Activated naive CD8-positive, alpha-beta T cell treated with anti-CD3 and anti-CD28 coated beads, Interleukin-2, amount 50 U/mL, for 24 hours (primary cell): ENCODE results near the gene SOX10.
"Not testable (repeated sequence)": the region's sequence is repeated elsewhere in the genome, so short reads cannot be mapped to it uniquely, and the experiment has no call there.

Source experiments
- ATAC-seq: fragments of 150-1000 bp; cut with Tn5 transposase; one replicate; pipeline ENCODE4 v1.10.0; 2021
- DNase-seq: peaks from one replicate; pipeline ENCODE4 v3.0.0; 2021
- H3K27ac Mint-ChIP-seq: one replicate; pipeline ENCODE4 v1.8.0; 2021; ENCODE audit warnings: mild to moderate bottlenecking, mixed read lengths
- H3K27me3 Mint-ChIP-seq: one replicate; pipeline ENCODE4 v1.8.0; 2021; ENCODE audit warnings: mixed read lengths
- H3K36me3 Mint-ChIP-seq: one replicate; pipeline ENCODE4 v1.8.0; 2021; ENCODE audit warnings: low read depth, mixed read lengths
- H3K4me1 Mint-ChIP-seq: one replicate; pipeline ENCODE4 v1.8.0; 2021; ENCODE audit warnings: mixed read lengths
- H3K4me3 Mint-ChIP-seq: one replicate; pipeline ENCODE4 v1.8.0; 2021; ENCODE audit warnings: mild to moderate bottlenecking, moderate library complexity, mixed read lengths
- H3K9me3 Mint-ChIP-seq: one replicate; pipeline ENCODE4 v1.8.0; 2021; ENCODE audit warnings: mixed read lengths

SOX10 gene

GRCh38 chr22:37967637-37968451, 16.5 kb downstream of the SOX10 start:
- H3K36me3 Mint-ChIP-seq, result peaks cover 28% of the 10 kb centered on the region
- no peaks in the 10 kb centered on the region for H3K27me3 Mint-ChIP-seq
- no peak for ATAC-seq

GRCh38 chr22:37967147-37967546, 17.2 kb downstream of the SOX10 start:
- Mint-ChIP-seq H3K27me3 (no peaks in the 10 kb centered on the region), H3K27ac (no peak overlapping the region), H3K4me3 (no peak overlapping the region), H3K36me3 (peaks cover 28% of the 10 kb centered on the region), H3K9me3 (no peaks in the 10 kb centered on the region), H3K4me1 (peaks cover 2% of the 10 kb centered on the region)
- no peak for ATAC-seq
- no peak for DNase-seq

More at GRCh38 chr22:37967637-37968451, 16.5 kb downstream of the SOX10 start:
- Mint-ChIP-seq H3K4me3 (no peak overlapping the region), H3K9me3 (no peaks in the 10 kb centered on the region), H3K27ac (no peak overlapping the region), H3K4me1 (peaks cover 2% of the 10 kb centered on the region)
- no peak for DNase-seq

- no peak for ATAC-seq
- Mint-ChIP-seq H3K27me3 (no peaks in the 10 kb centered on the region), H3K4me3 (no peak overlapping the region), H3K4me1 (peaks cover 2% of the 10 kb centered on the region), H3K27ac (no peak overlapping the region), H3K36me3 (peaks cover 37% of the 10 kb centered on the region), H3K9me3 (no peaks in the 10 kb centered on the region)
- DNase-seq, result no peak
Observed at GRCh38 chr22:37965940-37966664, 18.3 kb downstream of the SOX10 start.

GRCh38 chr22:37961062-37961461, 23.3 kb downstream of the SOX10 start:
- no peak overlapping the region for H3K4me3 Mint-ChIP-seq
- H3K4me1 Mint-ChIP-seq, result peaks cover 6% of the 10 kb centered on the region
- ATAC-seq (no peak), DNase-seq (no peak)
- no peaks in the 10 kb centered on the region for H3K9me3 Mint-ChIP-seq
- no peak overlapping the region for H3K27ac Mint-ChIP-seq
- H3K36me3 Mint-ChIP-seq, result peaks cover 50% of the 10 kb centered on the region
- H3K27me3 Mint-ChIP-seq, result no peaks in the 10 kb centered on the region

GRCh38 chr22:37959231-37959825, 25.0 kb downstream of the SOX10 start:
- ATAC-seq (no peak), DNase-seq (no peak)
- Mint-ChIP-seq H3K36me3 (peaks cover 51% of the 10 kb centered on the region), H3K4me3 (no peak overlapping the region), H3K4me1 (peaks cover 13% of the 10 kb centered on the region), H3K27ac (no peak overlapping the region), H3K9me3 (no peaks in the 10 kb centered on the region), H3K27me3 (no peaks in the 10 kb centered on the region)

- DNase-seq (no peak), ATAC-seq (no peak)
- Mint-ChIP-seq H3K36me3 (peaks cover 51% of the 10 kb centered on the region), H3K4me1 (peaks cover 25% of the 10 kb centered on the region), H3K27ac (no peak overlapping the region), H3K27me3 (peaks cover 9% of the 10 kb centered on the region), H3K9me3 (no peaks in the 10 kb centered on the region), H3K4me3 (no peak overlapping the region)
Observed at GRCh38 chr22:37957232-37957631, 27.1 kb downstream of the SOX10 start.

GRCh38 chr22:37955825-37956397, 28.4 kb downstream of the SOX10 start:
- H3K27me3 Mint-ChIP-seq, result peaks cover 13% of the 10 kb centered on the region
- H3K36me3 Mint-ChIP-seq, result peaks cover 40% of the 10 kb centered on the region

GRCh38 chr22:37954686-37955085, 29.7 kb downstream of the SOX10 start:
- Mint-ChIP-seq H3K4me1 (peaks cover 25% of the 10 kb centered on the region), H3K4me3 (peak overlapping the region; percentile 95), H3K27me3 (peaks cover 13% of the 10 kb centered on the region), H3K9me3 (no peaks in the 10 kb centered on the region), H3K36me3 (peaks cover 36% of the 10 kb centered on the region), H3K27ac (peak overlapping the region; percentile 7)
- DNase-seq, result no peak
- no peak for ATAC-seq

More at GRCh38 chr22:37955825-37956397, 28.4 kb downstream of the SOX10 start:
- peaks cover 25% of the 10 kb centered on the region for H3K4me1 Mint-ChIP-seq
- DNase-seq, H3K9me3 Mint-ChIP-seq, H3K27ac Mint-ChIP-seq, H3K4me3 Mint-ChIP-seq, ATAC-seq: not testable (repeated sequence)

- ATAC-seq (peak; percentile 95), DNase-seq (peak; percentile 97)
- Mint-ChIP-seq H3K27ac (peak within 1 kb of the TSS; percentile 90), H3K36me3 (peaks cover 27% of the 10 kb centered on the region), H3K27me3 (peaks cover 13% of the 10 kb centered on the region), H3K4me1 (peaks cover 25% of the 10 kb centered on the region), H3K9me3 (no peaks in the 10 kb centered on the region), H3K4me3 (peak within 1 kb of the TSS; percentile 95)
Observed at GRCh38 chr22:37953437-37954179, 30.7 kb downstream of the SOX10 start, which contains the start of the genes C22orf23 and POLR2F. Gene C22orf23, minus strand, starts transcription at chr22:37953601. Its CDS starts 452 bp downstream, at chr22:37953149. Gene POLR2F, plus strand, starts transcription at chr22:37953699. Its CDS starts 89 bp downstream, at chr22:37953788.

GRCh38 chr22:37953062-37953436, 31.3 kb downstream of the SOX10 start:
- peak overlapping the region; percentile 90 for H3K27ac Mint-ChIP-seq
- peaks cover 25% of the 10 kb centered on the region for H3K4me1 Mint-ChIP-seq
- peaks cover 13% of the 10 kb centered on the region for H3K27me3 Mint-ChIP-seq
- H3K9me3 Mint-ChIP-seq, result no peaks in the 10 kb centered on the region
- peak overlapping the region; percentile 95 for H3K4me3 Mint-ChIP-seq
- ATAC-seq, result peak; percentile 51
- peaks cover 24% of the 10 kb centered on the region for H3K36me3 Mint-ChIP-seq
- peak; percentile 4 for DNase-seq

GRCh38 chr22:37952629-37953028, 31.7 kb downstream of the SOX10 start:
- peaks cover 13% of the 10 kb centered on the region for H3K27me3 Mint-ChIP-seq
- not testable (repeated sequence) for H3K27ac Mint-ChIP-seq, H3K9me3 Mint-ChIP-seq, ATAC-seq
- H3K4me1 Mint-ChIP-seq, result peaks cover 25% of the 10 kb centered on the region
- peaks cover 21% of the 10 kb centered on the region for H3K36me3 Mint-ChIP-seq
- H3K4me3 Mint-ChIP-seq, result peak overlapping the region; percentile 95
- peak; percentile 5 for DNase-seq

GRCh38 chr22:37951305-37951704, 33.0 kb downstream of the SOX10 start:
- ATAC-seq, result no peak
- Mint-ChIP-seq H3K9me3 (no peaks in the 10 kb centered on the region), H3K36me3 (peaks cover 11% of the 10 kb centered on the region), H3K4me3 (no peak overlapping the region), H3K27ac (no peak overlapping the region), H3K4me1 (peaks cover 22% of the 10 kb centered on the region), H3K27me3 (peaks cover 13% of the 10 kb centered on the region)
- no peak for DNase-seq

- H3K9me3 Mint-ChIP-seq, ATAC-seq, DNase-seq, H3K27me3 Mint-ChIP-seq, H3K4me1 Mint-ChIP-seq, H3K4me3 Mint-ChIP-seq, H3K36me3 Mint-ChIP-seq, H3K27ac Mint-ChIP-seq: not testable (repeated sequence)
Observed at GRCh38 chr22:37947142-37947795, 37.1 kb downstream of the SOX10 start.
